Left kidney (tissue), 2 donors: ENCODE data around the gene OR4D1. TPM values are rescaled to one million over a fixed set of nuclear protein-coding genes. Genes with fewer than 3 reads are reported as not detected.

ENCODE experiments used
- DNase-seq: peaks from one replicate; pipeline ENCODE4 v3.0.0-alpha.2; 2013
- polyA plus RNA-seq: library from polyadenylated mRNA; unstranded; fragments of 120-200 nt; gene quantifications from one replicate; pipeline ENCODE4 v1.2.1, GENCODE V29; 2013; ENCODE audit not compliant: insufficient read length

The OR4D1 gene
- polyA plus RNA-seq, 1 donor, result 0.10 TPM

DNA sequence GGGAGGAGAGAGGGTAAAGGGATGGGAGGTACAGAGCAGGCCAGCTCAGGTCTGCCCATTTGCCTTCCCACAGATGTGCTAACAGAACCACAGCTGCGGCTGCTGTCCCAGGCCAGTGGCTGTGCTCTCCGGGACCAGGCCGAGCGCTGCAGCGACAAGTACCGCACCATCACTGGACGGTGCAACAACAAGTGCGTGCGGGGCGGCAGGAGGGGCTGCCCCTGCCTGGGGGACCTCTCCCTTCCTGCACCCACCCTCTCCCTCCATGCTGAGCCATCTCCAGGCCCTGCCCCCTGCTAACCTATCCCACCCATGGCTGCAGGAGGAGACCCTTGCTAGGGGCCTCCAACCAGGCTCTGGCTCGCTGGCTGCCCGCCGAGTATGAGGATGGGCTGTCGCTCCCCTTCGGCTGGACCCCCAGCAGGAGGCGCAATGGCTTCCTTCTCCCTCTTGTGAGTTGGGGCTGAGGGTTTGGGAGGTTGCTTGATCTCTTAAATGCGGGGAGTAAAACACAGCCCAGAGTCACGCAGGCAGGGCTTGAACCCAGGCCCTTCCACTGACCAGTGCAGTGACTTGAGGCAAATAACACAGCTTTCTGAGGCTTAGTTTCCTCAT is 45.6 kb downstream of the OR4D1 start:
- DNase-seq, result no peak

- DNase-seq, result no peak
These were observed 47.4 kb downstream of the OR4D1 start for GRCh38 chr17:58195518-58196123.

DNA sequence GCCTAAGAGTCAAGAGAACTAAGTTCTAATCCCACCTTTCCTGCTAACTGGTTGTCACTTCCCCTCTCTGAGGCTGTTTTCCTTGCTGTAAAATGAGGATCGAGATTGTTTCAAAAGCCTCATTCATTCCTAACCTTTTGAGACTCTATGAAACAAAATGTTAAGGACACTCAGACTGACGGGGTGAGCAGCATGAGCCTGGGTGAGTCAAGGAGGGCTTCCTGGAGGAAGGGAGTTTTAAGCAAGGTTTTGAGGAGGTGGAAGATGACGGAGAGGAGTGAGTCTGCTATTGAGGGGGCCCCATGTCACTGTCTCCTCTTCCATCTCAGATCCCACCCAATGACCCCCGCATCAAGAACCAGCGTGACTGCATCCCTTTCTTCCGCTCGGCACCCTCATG is 48.4 kb downstream of the OR4D1 start:
- no peak for DNase-seq

DNA sequence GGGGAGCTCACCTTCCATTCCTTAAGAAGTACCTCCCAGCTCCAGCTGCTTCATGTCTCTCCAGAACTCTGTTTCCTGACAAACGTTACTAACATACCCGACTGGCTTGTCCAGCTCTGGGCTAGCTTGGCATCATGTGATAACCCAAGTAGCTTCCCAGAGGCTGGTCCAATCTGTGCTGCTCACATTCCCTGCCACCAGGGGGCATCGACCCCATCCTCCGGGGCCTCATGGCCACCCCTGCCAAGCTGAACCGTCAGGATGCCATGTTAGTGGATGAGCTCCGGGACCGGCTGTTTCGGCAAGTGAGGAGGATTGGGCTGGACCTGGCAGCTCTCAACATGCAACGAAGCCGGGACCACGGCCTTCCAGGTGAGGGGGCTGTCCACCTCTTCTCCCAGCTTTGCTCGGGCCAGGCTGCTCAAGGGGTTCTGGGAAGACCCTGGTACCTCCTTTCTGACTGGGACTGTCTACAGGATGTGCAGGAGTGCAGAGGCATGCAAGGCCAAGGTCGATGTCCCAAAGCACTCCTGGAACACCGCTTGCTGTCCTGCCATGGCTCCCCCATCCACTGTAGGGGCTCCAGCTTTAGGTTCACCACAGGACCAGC is 51.9 kb downstream of the OR4D1 start:
- peak; percentile 11 for DNase-seq

DNA sequence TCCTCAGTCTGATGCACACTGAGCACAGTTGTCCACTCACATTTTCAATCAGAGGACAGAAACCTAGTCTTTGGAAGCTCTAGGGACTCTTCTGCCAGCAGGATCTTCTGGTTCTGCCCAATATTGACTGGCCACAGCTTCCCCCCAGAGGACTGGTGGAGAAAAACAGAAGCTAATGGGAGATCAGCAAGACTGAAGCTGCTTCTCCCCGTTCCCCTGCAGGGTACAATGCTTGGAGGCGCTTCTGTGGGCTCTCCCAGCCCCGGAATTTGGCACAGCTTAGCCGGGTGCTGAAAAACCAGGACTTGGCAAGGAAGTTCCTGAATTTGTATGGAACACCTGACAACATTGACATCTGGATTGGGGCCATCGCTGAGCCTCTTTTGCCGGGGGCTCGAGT is 54.7 kb downstream of the OR4D1 start:
- DNase-seq, result no peak

GRCh38 chr17:58204796-58205195 is 56.6 kb downstream of the OR4D1 start:
- no peak for DNase-seq

DNA sequence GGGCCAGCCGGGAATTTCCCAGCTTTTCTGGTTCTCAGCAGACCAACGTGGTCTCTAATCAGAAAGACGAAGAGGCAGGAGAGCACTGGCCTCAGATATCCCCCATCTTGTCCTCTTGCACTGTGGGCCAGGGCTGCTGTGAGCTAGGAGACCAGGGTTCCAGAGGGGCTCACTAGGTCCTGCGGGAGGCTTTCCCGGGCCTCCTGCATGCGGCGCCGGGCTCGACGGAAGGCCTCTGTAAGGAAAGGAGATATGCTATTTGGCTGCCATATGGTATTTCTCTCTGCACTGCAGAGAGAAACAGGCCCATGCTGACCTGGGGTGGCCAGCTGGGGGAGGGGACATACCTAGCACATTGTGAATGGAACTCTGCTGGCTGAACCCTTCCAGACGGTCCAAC is 57.8 kb downstream of the OR4D1 start:
- no peak for DNase-seq

- no peak for DNase-seq
These were observed 59.3 kb downstream of the OR4D1 start for GRCh38 chr17:58207451-58207850.

GRCh38 chr17:58208344-58208743 is 60.2 kb downstream of the OR4D1 start:
- DNase-seq, result no peak

Other genes starting within 250 kb of the OR4D1 start
- gene CUEDC1, start 193.0 kb upstream of the OR4D1 start, polyA plus RNA-seq, result 42.2 TPM
- gene VEZF1, start 160.1 kb upstream of the OR4D1 start, polyA plus RNA-seq, result 115 TPM
- gene SRSF1, start 141.1 kb upstream of the OR4D1 start, polyA plus RNA-seq, result 451 TPM
- 85.5 TPM for gene DYNLL2, start 65.0 kb upstream of the OR4D1 start, polyA plus RNA-seq
- gene OR4D2, start 18.6 kb downstream of the OR4D1 start, polyA plus RNA-seq, result not detected
- 0.90 TPM for gene EPX, start 44.3 kb downstream of the OR4D1 start, polyA plus RNA-seq
- 53.2 TPM for gene MKS1, start 70.9 kb downstream of the OR4D1 start, polyA plus RNA-seq
- 0.17 TPM for gene LPO, start 90.2 kb downstream of the OR4D1 start, polyA plus RNA-seq
- gene MPO, start 132.6 kb downstream of the OR4D1 start, polyA plus RNA-seq, result 2.4 TPM
- 62.3 TPM for gene TSPOAP1, start 180.4 kb downstream of the OR4D1 start, polyA plus RNA-seq
- gene SUPT4H1, start 203.8 kb downstream of the OR4D1 start, polyA plus RNA-seq, result 121 TPM